HL-60 (cell line): ENCODE results near the gene FAM110C.

Experiments used
- DNase-seq, 2 experiments: peaks; one replicate each; pipeline ENCODE4 v3.0.0-alpha.2; 2010 to 2020; ENCODE audit warnings: low read depth in 1 of 2, low spot score in 1 of 2
- H3K27ac ChIP-seq: fragments of 250-450 bp; sonication (Bioruptor Pico); replicated peaks from 2 replicates; pipeline ENCODE4 v1.5.1; 2020; ENCODE audit warnings: mild to moderate bottlenecking, moderate library complexity
- H3K27me3 ChIP-seq: fragments of 250-450 bp; sonication (Bioruptor Pico); 2 replicates; pipeline ENCODE4 v1.5.1; 2021; ENCODE audit warnings: mild to moderate bottlenecking, moderate library complexity; ENCODE audit not compliant: insufficient read depth, poor library complexity, severe bottlenecking
- H3K4me3 ChIP-seq: replicated peaks from 2 replicates; pipeline ENCODE4 v1.5.1; 2011; ENCODE audit warnings: mild to moderate bottlenecking, control low read depth, low read length; ENCODE audit not compliant: insufficient read depth
- GABPA ChIP-seq: IDR thresholded peaks from 2 replicates; pipeline ENCODE4 v1.6.1; 2012; ENCODE audit warnings: low read depth
- POLR2AphosphoS5 ChIP-seq: IDR thresholded peaks from 2 replicates; pipeline ENCODE4 v1.6.1; 2012; ENCODE audit warnings: low read depth
- REST ChIP-seq: IDR thresholded peaks from 2 replicates; pipeline ENCODE4 v1.6.1; 2012; ENCODE audit warnings: low read depth; ENCODE audit not compliant: insufficient replicate concordance
- SPI1 ChIP-seq: IDR thresholded peaks from 2 replicates; pipeline ENCODE4 v1.6.1; 2012; ENCODE audit warnings: low read depth, mild to moderate bottlenecking, borderline replicate concordance
- TF ChIP-seq, protein P1 (sequence below): IDR thresholded peaks from one replicate; pipeline ENCODE4 v1.5.1; 2011; ENCODE audit warnings: low read length, control low read depth, inconsistent platforms; ENCODE audit not compliant: insufficient read depth

The FAM110C gene

GRCh38 chr2:66853-67252 is 20.5 kb upstream of the FAM110C start:
- H3K27ac ChIP-seq, result no peak overlapping the region
- DNase-seq, result no peak
- TF ChIP-seq GABPA, result no peak
- TF ChIP-seq, protein P1, sequence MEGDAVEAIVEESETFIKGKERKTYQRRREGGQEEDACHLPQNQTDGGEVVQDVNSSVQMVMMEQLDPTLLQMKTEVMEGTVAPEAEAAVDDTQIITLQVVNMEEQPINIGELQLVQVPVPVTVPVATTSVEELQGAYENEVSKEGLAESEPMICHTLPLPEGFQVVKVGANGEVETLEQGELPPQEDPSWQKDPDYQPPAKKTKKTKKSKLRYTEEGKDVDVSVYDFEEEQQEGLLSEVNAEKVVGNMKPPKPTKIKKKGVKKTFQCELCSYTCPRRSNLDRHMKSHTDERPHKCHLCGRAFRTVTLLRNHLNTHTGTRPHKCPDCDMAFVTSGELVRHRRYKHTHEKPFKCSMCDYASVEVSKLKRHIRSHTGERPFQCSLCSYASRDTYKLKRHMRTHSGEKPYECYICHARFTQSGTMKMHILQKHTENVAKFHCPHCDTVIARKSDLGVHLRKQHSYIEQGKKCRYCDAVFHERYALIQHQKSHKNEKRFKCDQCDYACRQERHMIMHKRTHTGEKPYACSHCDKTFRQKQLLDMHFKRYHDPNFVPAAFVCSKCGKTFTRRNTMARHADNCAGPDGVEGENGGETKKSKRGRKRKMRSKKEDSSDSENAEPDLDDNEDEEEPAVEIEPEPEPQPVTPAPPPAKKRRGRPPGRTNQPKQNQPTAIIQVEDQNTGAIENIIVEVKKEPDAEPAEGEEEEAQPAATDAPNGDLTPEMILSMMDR, result no peak
- TF ChIP-seq SPI1, result no peak
- no peak for TF ChIP-seq REST
- no peak for TF ChIP-seq POLR2AphosphoS5
- no peak overlapping the region for H3K4me3 ChIP-seq
- H3K27me3 ChIP-seq, result no peaks in the 10 kb centered on the region

DNA sequence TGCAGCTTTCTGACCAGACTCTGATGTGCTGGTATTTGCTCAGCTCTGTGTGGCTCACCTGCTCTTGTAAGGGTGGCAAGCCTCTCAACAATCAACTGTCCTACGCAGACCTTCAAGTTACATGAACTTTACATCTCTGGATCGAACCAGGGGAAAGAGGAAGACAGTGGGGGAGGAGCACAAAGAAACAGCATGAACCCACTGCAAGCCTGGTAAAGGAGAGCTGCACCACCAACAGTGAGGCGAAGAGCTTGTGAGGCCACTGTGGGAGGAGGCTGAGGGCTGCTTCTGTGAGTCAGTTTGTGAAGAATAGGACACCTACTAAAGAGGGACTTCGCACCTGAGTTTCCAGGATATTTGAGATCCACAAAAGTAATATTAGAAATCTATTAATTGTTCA is 18.8 kb upstream of the FAM110C start:
- Histone ChIP-seq H3K27ac (no peak overlapping the region), H3K4me3 (no peak overlapping the region), H3K27me3 (no peaks in the 10 kb centered on the region)
- TF ChIP-seq REST, result no peak
- no peak for TF ChIP-seq SPI1
- no peak for TF ChIP-seq POLR2AphosphoS5
- TF ChIP-seq, protein P1, result no peak
- TF ChIP-seq GABPA, result no peak
- DNase-seq, result no peak

DNA sequence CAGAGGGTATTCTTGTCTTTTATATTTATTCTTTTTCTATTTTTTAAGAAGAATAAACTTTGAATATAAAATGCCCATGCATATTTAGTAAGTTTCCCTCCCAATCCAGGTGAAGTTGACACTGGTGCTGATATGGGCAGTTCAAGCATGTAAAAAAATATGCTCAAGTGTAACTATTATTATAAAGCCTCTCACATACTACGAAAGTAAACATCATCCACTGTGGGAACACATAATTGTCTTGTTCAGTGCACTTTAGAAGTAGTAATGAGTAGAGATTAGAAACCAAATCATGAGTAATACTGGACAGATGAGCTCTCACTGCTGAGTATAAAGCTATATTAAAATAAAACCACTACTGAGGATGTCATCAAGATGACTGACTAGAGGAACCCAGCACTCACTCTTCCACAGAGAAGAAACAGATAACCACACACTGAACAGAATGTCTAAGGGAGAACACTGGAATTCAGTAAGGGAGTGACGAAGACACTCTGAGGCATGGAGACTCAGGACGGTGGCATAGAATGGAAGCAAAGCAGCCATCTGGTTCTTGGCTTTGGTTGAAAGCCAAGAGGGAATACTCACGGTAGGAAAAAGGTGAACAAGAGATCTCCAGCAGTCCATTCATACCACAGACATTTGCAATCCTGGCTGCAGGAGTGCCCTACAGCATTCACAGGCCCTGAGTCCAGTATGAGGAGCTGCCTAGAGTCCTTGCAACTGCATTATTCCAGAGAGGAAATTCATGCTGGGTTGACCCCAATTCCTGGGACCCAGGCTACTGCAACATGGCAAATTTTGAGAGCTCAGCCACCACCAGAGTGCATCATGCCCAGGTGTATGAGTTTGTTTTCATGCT is 9.5 kb upstream of the FAM110C start:
- TF ChIP-seq, protein P1, result no peak
- TF ChIP-seq SPI1 (no peak), GABPA (no peak), REST (no peak), POLR2AphosphoS5 (no peak)
- no peak for DNase-seq
- Histone ChIP-seq H3K27ac (no peak overlapping the region), H3K27me3 (no peaks in the 10 kb centered on the region), H3K4me3 (no peak overlapping the region)
